Measurements from ENCODE around the gene MRPL17.

GRCh38 chr11:6653656-6654055 is 29.5 kb downstream of the MRPL17 start:
- TF ChIP-seq CTCF (conservative IDR thresholded peaks at IDR 0.05; ENCODE audit: low read length) (no peak), EZH2phosphoT487 (IDR thresholded peaks at IDR 0.05; ENCODE audit: borderline replicate concordance) (no peak)

Measured in Loucy (cell line).